Esophagus squamous epithelium (tissue), 5 donors: ENCODE results near the gene TBX2. TPM values are rescaled to one million over a fixed set of nuclear protein-coding genes. Genes with fewer than 3 reads are reported as not detected.

ENCODE experiments used
- DNase-seq: peaks from one replicate; lab custom pipeline; 2025; lab: John Stamatoyannopoulos, UW
- H3K27ac ChIP-seq, 4 donors: fragments of 200-600 bp; sonication (generic); one replicate each; pipeline ENCODE4 v1.5.1; 2016 to 2019; ENCODE audit warnings: mild to moderate bottlenecking in 1 of 4
- H3K27me3 ChIP-seq, 4 donors: fragments of 200-600 bp; sonication (generic); 1 replicate in 3 of 4; 2 replicates in 1 of 4; pipeline versions ENCODE4 v1.5.1 to v1.6.0; 2017 to 2021; ENCODE audit warnings: antibody characterized with exemption in 1 of 4
- H3K36me3 ChIP-seq, 3 donors: fragments of 200-600 bp; sonication (generic); one replicate each; pipeline ENCODE4 v1.5.1; 2016 to 2019
- H3K4me1 ChIP-seq, 3 donors: fragments of 200-600 bp; sonication (generic); one replicate each; pipeline ENCODE4 v1.5.1; 2017 to 2019
- H3K4me3 ChIP-seq, 4 donors: fragments of 200-600 bp; sonication (generic); 1 replicate in 3 of 4; 2 replicates in 1 of 4; pipeline ENCODE4 v1.5.1; 2016 to 2019; ENCODE audit warnings: mild to moderate bottlenecking in 2 of 4, moderate library complexity in 1 of 4
- H3K9me3 ChIP-seq, 3 donors: fragments of 200-600 bp; sonication (generic); one replicate each; pipeline ENCODE4 v1.5.1; 2016 to 2019
- CTCF ChIP-seq, 6 experiments: fragments of 450-650 bp in 4 of 6; fragments of 200-600 bp in 2 of 6; sonication (generic) in 2 of 6; IDR thresholded peaks; one replicate each; pipeline ENCODE4 v1.5.1; 2016 to 2019; ENCODE audit warnings: antibody characterized with exemption in 6 of 6, mild to moderate bottlenecking in 4 of 6, moderate library complexity in 4 of 6
- POLR2A ChIP-seq, 4 donors: fragments of 450-650 bp; IDR thresholded peaks; one replicate each; pipeline ENCODE4 v1.6.1; 2017; ENCODE audit warnings: antibody characterized with exemption in 4 of 4, mild to moderate bottlenecking in 4 of 4, moderate library complexity in 3 of 4
- WGBS, 2 donors: methylation state at CpG; one replicate each; pipeline ENCODE4 v1.1.5; 2018; 5-methylcytosine and 5-hydroxymethylcytosine counted together
- intact Hi-C: fragments of 100-400 bp; cut with DNase I; formaldehyde crosslinking; loops from one replicate; pipeline ENCODE4 v1.15.0; 2022
- total RNA-seq, 4 donors: library from RNA; depleted of rRNA; stranded (reverse); fragments of >200 nt; gene quantifications; one replicate each; pipeline ENCODE4 v1.1.0, GENCODE V29; 2016
- donor health status: DM: yes; HTN: yes; CAD: no.

The TBX2 gene
- total RNA-seq, 4 donors from 2014 or later, result 2.2 to 13.4 (median 4.2) TPM

DNA sequence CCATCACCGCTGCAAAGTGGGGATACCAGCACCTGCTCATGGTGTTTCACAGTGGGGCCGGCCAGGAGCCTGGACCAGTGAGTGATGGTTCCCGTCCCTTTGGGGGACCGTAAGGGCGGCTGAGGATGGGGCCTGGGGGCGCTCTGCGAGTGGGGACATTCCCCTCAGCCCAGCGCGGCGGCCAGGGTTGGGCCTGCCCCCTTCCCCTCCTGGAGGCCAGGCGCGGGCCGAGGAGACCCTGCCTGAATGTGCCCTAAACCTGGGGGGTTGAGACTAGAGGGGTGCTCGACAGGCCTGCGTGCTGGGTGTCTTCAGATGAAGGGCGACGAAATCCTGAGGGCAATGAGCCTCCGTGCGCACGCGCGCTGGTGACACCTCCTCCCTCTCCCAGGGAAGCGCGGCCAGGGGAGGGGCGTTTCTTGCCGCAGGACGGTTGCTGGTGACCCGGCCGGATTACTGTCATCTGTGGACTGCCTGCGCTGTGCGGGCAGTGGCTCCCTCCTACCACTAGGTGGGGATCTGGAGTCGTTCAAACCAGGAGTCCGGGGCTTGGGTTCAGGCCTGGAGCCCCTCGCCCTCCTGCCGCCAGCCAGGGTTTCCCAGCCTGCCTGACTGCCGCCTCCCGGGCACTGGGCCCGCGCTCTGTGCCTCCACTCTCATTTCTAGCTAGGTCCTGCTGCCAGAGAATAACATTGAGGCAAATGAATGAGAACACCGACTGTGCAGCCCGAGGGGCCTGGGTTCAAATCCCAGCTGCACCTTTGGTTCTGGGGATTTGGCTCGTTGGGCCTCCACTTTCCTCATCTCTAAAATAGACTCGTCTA lies 17.1 kb downstream of the TBX2 start:
- intact Hi-C loops, result loop anchor here (2.0 kb wide), 1 partner anchor 134 kb away; no protein-coding TSS in a partner anchor
- Histone ChIP-seq H3K27me3 (peaks cover 0 to 97% (median 3%) of the 10 kb centered on the region in 4 donors), H3K9me3 (no peaks in the 10 kb centered on the region), H3K36me3 (no peaks in the 10 kb centered on the region), H3K4me1 (peaks cover 19 to 50% (median 22%) of the 10 kb centered on the region in 3 donors), H3K27ac (peak overlapping the region; percentile 39 to 86 (median 68)), H3K4me3 (peak overlapping the region in 3 of 4 donors; percentile 8 to 50 (median 18))
- DNase-seq, result no peak
- TF ChIP-seq CTCF (IDR thresholded peaks at IDR 0.05) (peak; percentile 75 to 93 (median 88)), POLR2A (IDR thresholded peaks at IDR 0.05) (no peak)
- WGBS, 2 donors, result 44% methylated on average over 6 of the region's 43 CpGs; no CpG with 5 or more reads in 1 of the 2 donors

GRCh38 chr17:61418449-61418848 lies 18.8 kb downstream of the TBX2 start:
- no peak overlapping the region for H3K4me3 ChIP-seq
- no peaks in the 10 kb centered on the region for H3K36me3 ChIP-seq
- H3K27me3 ChIP-seq, result peaks cover 0 to 97% (median 3%) of the 10 kb centered on the region in 4 donors
- no peak overlapping the region for H3K27ac ChIP-seq
- H3K9me3 ChIP-seq, result no peaks in the 10 kb centered on the region
- intact Hi-C loops, result no loop called here
- peaks cover 8 to 33% (median 19%) of the 10 kb centered on the region in 3 donors for H3K4me1 ChIP-seq
- no peak for DNase-seq
- no peak for TF ChIP-seq CTCF (IDR thresholded peaks at IDR 0.05)
- TF ChIP-seq POLR2A (IDR thresholded peaks at IDR 0.05), result no peak
- 90 to 92% methylated on average over 2 of the region's 2 CpGs for WGBS, 2 donors

DNA sequence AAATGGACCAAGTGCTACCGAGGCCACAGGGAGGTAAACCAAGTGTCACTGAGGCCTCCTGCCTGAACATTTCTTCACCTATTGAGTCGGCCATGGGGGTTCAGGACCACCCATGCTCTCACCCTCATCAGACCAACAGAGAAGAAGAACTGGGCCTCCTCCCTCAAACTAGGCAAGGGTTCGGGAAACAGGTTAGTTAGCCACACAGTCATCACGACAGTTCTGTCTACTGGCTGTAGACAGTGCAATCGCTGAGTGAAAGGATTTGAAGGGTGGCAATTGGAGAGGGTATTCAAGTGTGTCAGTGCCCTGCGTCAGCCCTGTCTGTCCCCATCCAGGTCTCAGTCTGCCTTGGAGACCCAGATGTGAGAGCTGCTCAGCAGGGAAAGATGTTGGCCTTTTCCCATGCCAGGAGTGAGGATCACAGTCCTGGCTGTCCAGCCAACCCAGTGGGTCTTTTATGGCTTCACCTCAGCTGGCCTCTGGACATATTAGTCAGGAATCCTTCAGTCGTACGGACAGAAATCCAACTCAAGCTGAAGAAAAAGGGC lies 19.9 kb downstream of the TBX2 start:
- WGBS, 2 donors, result 75 to 83% methylated on average over 1 to 7 of the region's 8 CpGs
- intact Hi-C loops, result no loop called here

DNA sequence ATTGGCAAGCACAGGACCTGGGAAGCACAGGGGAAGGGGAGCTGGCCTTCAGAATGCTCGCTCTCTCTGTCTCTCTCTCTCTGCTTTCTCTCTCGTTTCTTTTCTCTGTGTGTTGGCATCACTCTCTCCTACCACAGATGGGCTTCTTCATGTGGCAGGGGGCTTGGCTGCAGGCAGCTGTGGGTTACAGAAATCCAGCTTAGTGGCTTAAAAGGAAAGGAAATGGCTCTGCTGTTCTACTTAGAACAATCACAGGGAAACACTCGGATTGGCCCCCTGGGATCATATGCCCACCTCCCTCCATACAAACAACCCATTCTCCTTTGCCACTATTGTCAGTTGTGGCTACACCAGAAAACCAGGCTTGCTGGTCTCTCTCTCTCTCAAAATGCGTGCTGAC lies 20.4 kb downstream of the TBX2 start:
- H3K4me3 ChIP-seq, result no peak overlapping the region
- peaks cover 8 to 17% (median 9%) of the 10 kb centered on the region in 3 donors for H3K4me1 ChIP-seq
- no peaks in the 10 kb centered on the region for H3K36me3 ChIP-seq
- peaks cover 0 to 99% (median 3%) of the 10 kb centered on the region in 4 donors for H3K27me3 ChIP-seq
- WGBS, 2 donors, result 58 to 59% methylated on average over 4 of the region's 4 CpGs
- no peaks in the 10 kb centered on the region for H3K9me3 ChIP-seq
- no peak overlapping the region for H3K27ac ChIP-seq
- intact Hi-C loops, result no loop called here
- DNase-seq, result no peak
- TF ChIP-seq CTCF (IDR thresholded peaks at IDR 0.05) (no peak), POLR2A (IDR thresholded peaks at IDR 0.05) (no peak)

More for the DNA sequence above, 19.9 kb downstream of the TBX2 start:
- TF ChIP-seq POLR2A (IDR thresholded peaks at IDR 0.05) (no peak), CTCF (IDR thresholded peaks at IDR 0.05) (no peak)
- no peaks in the 10 kb centered on the region for H3K36me3 ChIP-seq
- H3K4me3 ChIP-seq, result no peak overlapping the region
- H3K27me3 ChIP-seq, result peaks cover 0 to 97% (median 3%) of the 10 kb centered on the region in 4 donors
- H3K9me3 ChIP-seq, result no peaks in the 10 kb centered on the region
- no peak for DNase-seq
- H3K27ac ChIP-seq, result no peak overlapping the region
- peaks cover 8 to 22% (median 9%) of the 10 kb centered on the region in 3 donors for H3K4me1 ChIP-seq
